Small intestine (tissue), 7 donors: ENCODE results near the gene SYTL3. TPM values are rescaled to one million over a fixed set of nuclear protein-coding genes. Genes with fewer than 3 reads are reported as not detected.
A peak's percentile ranks its signal among the peaks of the same experiment; 100 is the strongest.

Experiments used
- DNase-seq, 2 donors: peaks; one replicate each; pipeline versions ENCODE4 v3.0.0 to v3.0.0-alpha.2; 2013
- FAIRE-seq: peaks from 2 replicates; lab custom pipeline; 2012; peaks lifted over from hg19 to GRCh38; lab: Jason Lieb, UNC
- H3K27ac ChIP-seq, 3 donors: one replicate each; pipeline ENCODE4 v1.5.1; 2013; ENCODE audit warnings: low read length in 2 of 3, mild to moderate bottlenecking in 2 of 3, control low read depth in 1 of 3, inconsistent platforms in 1 of 3, low read depth in 1 of 3, moderate library complexity in 1 of 3
- H3K27me3 ChIP-seq, 3 donors: one replicate each; pipeline ENCODE4 v1.6.1; 2013; ENCODE audit warnings: low read length in 3 of 3, inconsistent platforms in 1 of 3; ENCODE audit not compliant: control insufficient read depth in 3 of 3, insufficient read depth in 3 of 3
- H3K36me3 ChIP-seq, 3 donors: one replicate each; pipeline ENCODE4 v1.6.1; 2013; ENCODE audit warnings: low read length in 3 of 3, inconsistent platforms in 1 of 3, low read depth in 1 of 3, mild to moderate bottlenecking in 1 of 3, moderate library complexity in 1 of 3; ENCODE audit not compliant: control insufficient read depth in 3 of 3, insufficient read depth in 2 of 3
- H3K4me1 ChIP-seq, 3 donors: one replicate each; pipeline ENCODE4 v1.6.1; 2013; ENCODE audit warnings: low read length in 2 of 3, inconsistent platforms in 1 of 3, low read depth in 1 of 3, mild to moderate bottlenecking in 1 of 3, moderate library complexity in 1 of 3; ENCODE audit not compliant: control insufficient read depth in 3 of 3, insufficient read depth in 2 of 3
- H3K4me3 ChIP-seq, 3 donors: one replicate each; pipeline ENCODE4 v1.5.1; 2013; ENCODE audit warnings: low read length in 3 of 3, control low read depth in 1 of 3, inconsistent platforms in 1 of 3, low read depth in 1 of 3, mild to moderate bottlenecking in 1 of 3, moderate library complexity in 1 of 3
- H3K9me3 ChIP-seq, 2 donors: one replicate each; pipeline ENCODE4 v1.6.1; 2013; ENCODE audit warnings: low read depth in 1 of 2, low read length in 1 of 2; ENCODE audit not compliant: control insufficient read depth in 2 of 2, insufficient read depth in 1 of 2
- WGBS, 3 donors: extraction: QIAGEN DNeasy Blood & Tissue Kit; methylation state at CpG; one replicate each; pipeline ENCODE4 v1.1.7; 2013; 5-methylcytosine and 5-hydroxymethylcytosine counted together
- polyA plus RNA-seq, 4 donors: library from polyadenylated mRNA; stranded (reverse) in 3 of 4; unstranded in 1 of 4; fragments of 200-250 nt in 3 of 4; fragments of 120-200 nt in 1 of 4; gene quantifications; one replicate each; pipeline versions ENCODE4 v1.2.1 to v1.2.3, GENCODE V29; 2013
- donor health status: healthy with polysubstance abuse.
- donor health status: control.
- donor health status: control.
- donor health status: Bipolar disorder and iron deficiency.
- donor health status: healthy.

Gene SYTL3
- polyA plus RNA-seq, 4 donors, result 2.9 to 5.7 (median 4.4) TPM

DNA sequence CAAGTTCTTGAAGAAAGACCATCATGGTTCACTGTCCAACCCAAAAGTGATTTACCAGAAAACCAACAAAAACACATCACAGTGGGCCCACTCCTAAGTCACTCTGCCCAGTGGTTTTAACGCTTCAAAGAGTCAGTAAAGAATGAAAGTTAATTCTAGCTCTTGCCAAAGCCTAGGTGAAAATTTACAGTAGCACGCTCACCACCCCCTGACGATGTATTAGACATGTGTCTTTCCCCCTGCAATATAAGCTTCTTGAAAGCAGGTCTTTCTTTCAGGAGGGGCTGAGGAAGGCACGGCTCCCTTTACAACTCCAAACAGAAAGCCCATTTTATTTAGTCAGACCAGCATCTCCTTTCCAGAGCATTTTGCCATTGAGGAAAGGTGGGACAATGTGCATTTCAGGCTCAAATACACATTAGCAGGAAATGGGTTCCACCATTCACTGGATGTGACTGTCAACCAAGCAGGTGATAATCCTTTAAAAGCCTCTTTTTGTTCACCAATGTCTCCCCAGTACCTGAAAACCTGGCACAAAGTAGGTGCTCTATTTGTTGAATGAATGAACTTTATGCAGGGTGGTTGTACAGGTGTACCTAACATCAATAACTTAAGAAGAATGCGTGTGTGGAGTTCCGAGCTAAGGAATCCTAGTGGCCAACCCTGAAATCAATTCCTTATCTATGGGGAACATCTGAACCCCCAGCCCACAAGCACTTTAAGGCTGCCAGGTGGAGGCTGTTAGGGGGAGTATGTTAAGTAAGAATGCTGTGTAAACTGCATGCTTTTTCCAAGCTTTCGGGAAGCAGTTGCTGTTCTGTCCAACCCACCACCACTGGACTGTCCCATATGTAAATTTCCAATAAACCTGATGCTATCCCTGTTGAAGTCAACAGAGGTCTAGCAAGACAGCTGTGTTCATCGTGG, 157.9 kb downstream of the SYTL3 start:
- no peak for DNase-seq
- Histone ChIP-seq H3K36me3 (peaks cover 0 to 32% (median 11%) of the 10 kb centered on the region in 3 donors), H3K4me3 (peak overlapping the region in 1 of 3 donors; percentile 3), H3K4me1 (peaks cover 11 to 56% (median 34%) of the 10 kb centered on the region in 3 donors), H3K27me3 (no peaks in the 10 kb centered on the region), H3K9me3 (no peaks in the 10 kb centered on the region), H3K27ac (peak overlapping the region; percentile 8 to 85 (median 25))
- WGBS, 3 donors, result 54 to 62% (median 59%) methylated on average over 8 of the region's 8 CpGs
- no peak for FAIRE-seq

DNA sequence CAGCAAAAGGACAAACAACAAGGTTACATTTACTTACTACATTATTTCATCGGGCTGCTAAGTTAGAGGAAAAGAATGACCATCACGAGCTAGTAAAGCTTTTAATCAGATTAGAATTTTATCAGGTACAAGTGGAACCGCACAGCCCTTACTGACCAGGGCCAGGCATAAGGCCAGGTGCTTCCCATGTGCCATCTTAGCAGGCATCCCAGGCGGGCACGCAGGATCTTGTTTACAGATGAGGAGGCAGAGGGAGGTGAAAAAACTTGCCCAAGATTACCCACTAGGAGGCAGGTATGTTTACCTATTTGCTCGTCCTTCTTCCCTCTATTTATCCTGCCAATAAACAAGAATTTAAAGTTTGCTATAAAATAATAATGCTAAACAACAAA, 158.6 kb downstream of the SYTL3 start:
- WGBS, 3 donors, result 47 to 71% (median 49%) methylated on average over 6 of the region's 6 CpGs
- Histone ChIP-seq H3K36me3 (peaks cover 0 to 38% (median 13%) of the 10 kb centered on the region in 3 donors), H3K9me3 (no peaks in the 10 kb centered on the region), H3K27ac (peak overlapping the region; percentile 6 to 55 (median 25)), H3K4me3 (peak overlapping the region in 1 of 3 donors; percentile 3), H3K4me1 (peaks cover 18 to 57% (median 35%) of the 10 kb centered on the region in 3 donors), H3K27me3 (no peaks in the 10 kb centered on the region)
- no peak for DNase-seq
- no peak for FAIRE-seq

DNA sequence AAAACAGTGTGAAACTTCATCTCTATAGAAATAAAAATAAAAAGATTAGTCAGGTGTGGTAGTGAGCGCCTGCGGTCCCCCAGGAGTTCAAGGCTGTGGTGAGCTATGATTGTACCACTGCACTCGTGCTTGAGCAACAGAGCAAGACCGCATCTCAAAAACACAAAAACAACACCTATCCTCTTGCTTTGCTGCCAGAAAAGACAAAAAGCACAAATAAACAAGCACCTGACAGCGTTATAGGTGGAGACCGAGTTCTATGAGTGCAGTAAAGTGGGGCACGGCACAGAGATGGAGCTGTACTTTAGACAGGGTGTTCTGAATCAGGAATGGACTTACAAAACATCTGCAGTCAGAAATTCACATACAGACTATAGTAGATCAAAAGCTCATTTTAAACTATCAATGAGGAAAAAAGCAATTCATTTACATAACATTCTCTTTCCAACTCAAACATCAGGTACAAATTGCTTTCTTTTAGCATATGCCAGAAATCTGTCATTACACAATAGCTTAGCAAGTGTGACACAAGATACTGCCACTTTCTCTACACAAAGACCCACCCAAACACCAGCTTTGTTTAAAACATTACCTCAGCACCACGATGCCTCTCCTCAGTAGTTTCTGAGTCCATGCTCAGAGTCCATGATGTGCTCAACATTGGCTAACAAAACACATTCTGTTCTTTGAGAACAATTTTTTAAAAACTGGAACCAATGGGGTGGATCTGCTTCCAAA, 159.3 kb downstream of the SYTL3 start:
- peak in 1 of 2 donors; percentile 64 for DNase-seq
- 35 to 68% (median 38%) methylated on average over 8 of the region's 8 CpGs for whole genome bisulfite sequencing, 3 donors

DNA sequence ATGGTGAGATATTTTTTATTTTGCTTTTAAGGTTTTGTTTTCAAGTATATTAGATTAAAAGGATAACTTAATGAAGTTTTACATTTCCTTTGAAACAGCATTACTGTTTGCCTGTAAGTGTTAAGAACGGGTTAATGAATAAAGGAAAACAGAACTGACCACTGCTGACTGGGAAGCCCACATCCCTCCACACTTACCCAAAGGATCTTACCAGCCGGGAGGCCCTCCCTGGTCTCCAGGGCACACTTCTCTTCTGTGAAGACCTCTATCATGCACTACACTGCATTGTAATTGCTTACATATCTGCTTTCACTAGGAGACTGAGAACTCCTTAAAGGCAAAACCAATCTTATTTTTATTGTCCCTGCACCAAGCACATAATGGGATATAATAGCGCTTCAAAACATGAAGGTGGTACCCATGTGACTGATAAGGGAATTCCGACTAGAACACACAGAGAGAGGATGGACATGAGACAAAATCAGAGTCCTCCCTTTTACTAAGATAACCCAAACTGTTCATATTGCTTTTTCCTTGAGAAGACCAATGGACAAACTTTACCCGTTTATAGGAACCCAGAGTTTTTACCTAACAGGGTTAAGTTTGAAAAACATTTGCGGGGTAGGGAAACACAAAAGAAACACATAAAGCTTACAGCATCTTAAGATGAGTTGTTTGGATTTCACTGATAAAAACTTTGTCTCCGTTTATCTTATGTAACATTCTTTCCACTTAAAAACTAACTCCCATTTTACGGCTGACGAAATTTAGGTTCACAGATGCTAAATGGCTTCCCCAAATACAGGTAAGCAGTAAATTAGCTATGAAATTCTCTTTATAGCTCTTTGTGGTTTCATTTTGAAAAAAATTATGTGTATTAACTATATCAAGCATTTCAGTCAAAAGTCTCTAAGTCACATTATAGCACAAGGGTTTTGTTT, 160.6 kb downstream of the SYTL3 start:
- no peak overlapping the region for H3K4me3 ChIP-seq
- no peaks in the 10 kb centered on the region for H3K9me3 ChIP-seq
- peaks cover 18 to 63% (median 30%) of the 10 kb centered on the region in 3 donors for H3K4me1 ChIP-seq
- 48 to 58% (median 52%) methylated on average over 9 of the region's 9 CpGs for WGBS, 3 donors
- no peak for DNase-seq
- FAIRE-seq, result no peak
- H3K27me3 ChIP-seq, result no peaks in the 10 kb centered on the region
- peak overlapping the region in 2 of 3 donors; percentile 25 to 43 for H3K27ac ChIP-seq
- H3K36me3 ChIP-seq, result peaks cover 3 to 47% (median 13%) of the 10 kb centered on the region in 3 donors

More for the DNA sequence above, 159.3 kb downstream of the SYTL3 start:
- peaks cover 18 to 58% (median 33%) of the 10 kb centered on the region in 3 donors for H3K4me1 ChIP-seq
- H3K4me3 ChIP-seq, result no peak overlapping the region
- no peaks in the 10 kb centered on the region for H3K9me3 ChIP-seq
- FAIRE-seq, result no peak
- peaks cover 0 to 42% (median 13%) of the 10 kb centered on the region in 3 donors for H3K36me3 ChIP-seq
- peak overlapping the region in 2 of 3 donors; percentile 25 to 55 for H3K27ac ChIP-seq
- no peaks in the 10 kb centered on the region for H3K27me3 ChIP-seq

DNA sequence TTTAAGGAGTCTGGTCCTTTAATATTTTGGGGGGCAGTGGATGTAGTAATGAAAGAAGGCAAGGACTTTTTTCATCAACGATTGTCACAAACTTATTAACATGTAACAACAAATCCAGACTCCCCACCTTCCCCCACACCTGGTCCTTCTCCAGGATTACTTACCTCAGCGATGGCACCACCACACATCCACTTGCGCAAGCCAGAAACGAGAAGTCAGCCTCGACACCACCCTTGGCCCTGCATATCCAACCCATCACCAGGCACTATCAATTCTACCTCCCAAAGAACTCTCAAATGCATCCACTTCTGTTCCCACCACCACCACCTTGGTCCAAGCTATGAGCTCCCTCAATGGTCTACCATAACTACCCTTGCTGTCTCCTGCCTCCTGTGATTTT, 162.8 kb downstream of the SYTL3 start:
- H3K4me1 ChIP-seq, result peaks cover 13 to 52% (median 23%) of the 10 kb centered on the region in 3 donors
- peaks cover 3 to 56% (median 10%) of the 10 kb centered on the region in 3 donors for H3K36me3 ChIP-seq
- DNase-seq (no peak), FAIRE-seq (no peak)
- no peaks in the 10 kb centered on the region for H3K9me3 ChIP-seq
- WGBS, 3 donors, result 60 to 79% (median 61%) methylated on average over 5 of the region's 5 CpGs
- peak overlapping the region; percentile 1 to 50 (median 42) for H3K27ac ChIP-seq
- H3K4me3 ChIP-seq, result peak overlapping the region in 2 of 3 donors; percentile 4 to 26
- no peaks in the 10 kb centered on the region for H3K27me3 ChIP-seq

DNA sequence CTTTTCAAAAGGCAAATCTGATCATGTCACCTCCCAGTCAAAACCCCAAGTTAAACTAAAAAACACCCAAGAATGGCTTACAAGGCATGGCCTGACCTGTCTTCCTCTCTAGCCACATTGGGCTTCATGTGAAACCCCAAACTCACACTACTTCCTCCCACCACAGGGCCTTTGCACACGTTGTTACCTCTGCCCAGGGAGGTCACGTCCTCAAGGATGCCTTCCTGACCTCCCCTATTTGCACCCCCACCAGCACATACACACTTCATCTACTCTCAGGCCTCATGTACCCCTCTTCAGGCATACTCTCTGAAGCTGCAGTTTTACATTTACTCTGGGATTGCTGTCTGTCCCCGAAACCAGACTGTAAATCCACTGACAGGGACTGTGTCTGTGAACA, 163.2 kb downstream of the SYTL3 start:
- H3K4me3 ChIP-seq, result peak overlapping the region in 2 of 3 donors; percentile 4 to 26
- 62 to 76% (median 75%) methylated on average over 3 of the region's 3 CpGs for WGBS, 3 donors

More for the DNA sequence above, 163.2 kb downstream of the SYTL3 start:
- H3K9me3 ChIP-seq, result no peaks in the 10 kb centered on the region
- H3K27me3 ChIP-seq, result no peaks in the 10 kb centered on the region
- DNase-seq, result no peak
- peaks cover 3 to 56% (median 6%) of the 10 kb centered on the region in 3 donors for H3K36me3 ChIP-seq
- FAIRE-seq, result no peak
- peak overlapping the region; percentile 1 to 50 (median 42) for H3K27ac ChIP-seq
- peaks cover 13 to 48% (median 19%) of the 10 kb centered on the region in 3 donors for H3K4me1 ChIP-seq
